ENCODE measurements around the gene MAP4K5. TPM values are rescaled to one million over a fixed set of nuclear protein-coding genes. Genes with fewer than 3 reads are reported as not detected.
A peak's percentile ranks its signal among the peaks of the same experiment; 100 is the strongest.

The MAP4K5 gene
- total and polyA plus RNA-seq, 2 of the 13 experiments (the other 11 are each of a cell fraction or from before 2014, with no cell fraction given) = 12.7 to 23.9 TPM

DNA sequence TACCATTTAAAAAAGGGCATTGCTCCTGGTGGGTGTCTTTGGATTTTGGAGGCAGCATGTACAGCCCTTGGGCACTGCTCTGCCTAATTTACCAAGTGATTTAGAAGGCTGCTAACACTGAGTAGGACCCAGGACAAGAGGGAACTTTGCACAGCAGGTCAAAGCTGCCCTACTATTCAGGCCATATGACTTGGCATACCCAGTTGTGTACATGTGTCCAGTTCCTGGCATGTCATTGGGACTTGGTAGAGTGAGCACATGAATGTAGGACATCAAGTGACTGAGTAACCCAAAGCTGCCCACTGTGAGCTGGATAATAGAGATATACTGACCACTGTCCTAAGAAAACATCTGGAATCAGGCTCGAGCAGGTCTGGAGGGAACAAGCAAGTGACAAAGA is 151.4 kb downstream of the MAP4K5 start:
- no TSS peak for BruUV-seq (replicated peaks)
- H3K36me3 ChIP-seq (replicated peaks in 1 of 2; ENCODE audit: control insufficient read depth in 1 of 2, insufficient read depth in 2 of 2, low read length in 2 of 2) = no peaks in the 10 kb centered on the region
- no peak overlapping the region for H2AFZ ChIP-seq (ENCODE audit: low read length)
- H3K79me2 ChIP-seq (ENCODE audit: insufficient read depth, low read length) = no peaks in the 10 kb centered on the region
- TF ChIP-seq, protein P1, sequence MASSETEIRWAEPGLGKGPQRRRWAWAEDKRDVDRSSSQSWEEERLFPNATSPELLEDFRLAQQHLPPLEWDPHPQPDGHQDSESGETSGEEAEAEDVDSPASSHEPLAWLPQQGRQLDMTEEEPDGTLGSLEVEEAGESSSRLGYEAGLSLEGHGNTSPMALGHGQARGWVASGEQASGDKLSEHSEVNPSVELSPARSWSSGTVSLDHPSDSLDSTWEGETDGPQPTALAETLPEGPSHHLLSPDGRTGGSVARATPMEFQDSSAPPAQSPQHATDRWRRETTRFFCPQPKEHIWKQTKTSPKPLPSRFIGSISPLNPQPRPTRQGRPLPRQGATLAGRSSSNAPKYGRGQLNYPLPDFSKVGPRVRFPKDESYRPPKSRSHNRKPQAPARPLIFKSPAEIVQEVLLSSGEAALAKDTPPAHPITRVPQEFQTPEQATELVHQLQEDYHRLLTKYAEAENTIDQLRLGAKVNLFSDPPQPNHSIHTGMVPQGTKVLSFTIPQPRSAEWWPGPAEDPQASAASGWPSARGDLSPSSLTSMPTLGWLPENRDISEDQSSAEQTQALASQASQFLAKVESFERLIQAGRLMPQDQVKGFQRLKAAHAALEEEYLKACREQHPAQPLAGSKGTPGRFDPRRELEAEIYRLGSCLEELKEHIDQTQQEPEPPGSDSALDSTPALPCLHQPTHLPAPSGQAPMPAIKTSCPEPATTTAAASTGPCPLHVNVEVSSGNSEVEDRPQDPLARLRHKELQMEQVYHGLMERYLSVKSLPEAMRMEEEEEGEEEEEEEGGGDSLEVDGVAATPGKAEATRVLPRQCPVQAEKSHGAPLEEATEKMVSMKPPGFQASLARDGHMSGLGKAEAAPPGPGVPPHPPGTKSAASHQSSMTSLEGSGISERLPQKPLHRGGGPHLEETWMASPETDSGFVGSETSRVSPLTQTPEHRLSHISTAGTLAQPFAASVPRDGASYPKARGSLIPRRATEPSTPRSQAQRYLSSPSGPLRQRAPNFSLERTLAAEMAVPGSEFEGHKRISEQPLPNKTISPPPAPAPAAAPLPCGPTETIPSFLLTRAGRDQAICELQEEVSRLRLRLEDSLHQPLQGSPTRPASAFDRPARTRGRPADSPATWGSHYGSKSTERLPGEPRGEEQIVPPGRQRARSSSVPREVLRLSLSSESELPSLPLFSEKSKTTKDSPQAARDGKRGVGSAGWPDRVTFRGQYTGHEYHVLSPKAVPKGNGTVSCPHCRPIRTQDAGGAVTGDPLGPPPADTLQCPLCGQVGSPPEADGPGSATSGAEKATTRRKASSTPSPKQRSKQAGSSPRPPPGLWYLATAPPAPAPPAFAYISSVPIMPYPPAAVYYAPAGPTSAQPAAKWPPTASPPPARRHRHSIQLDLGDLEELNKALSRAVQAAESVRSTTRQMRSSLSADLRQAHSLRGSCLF (CRISPR knock-in tag; IDR thresholded peaks at IDR 0.05; ENCODE audit: borderline replicate concordance) = no peak
- H3K4me1 ChIP-seq (ENCODE audit: insufficient read depth, low read length) = peaks cover 17% of the 10 kb centered on the region
- H3K4me3 ChIP-seq (replicated peaks in 1 of 3; ENCODE audit: insufficient read depth in 1 of 3, low read depth in 2 of 3, low read length in 3 of 3) = no peak overlapping the region
- no peak overlapping the region for H3K4me2 ChIP-seq (ENCODE audit: low read depth, low read length)
- H3K27me3 ChIP-seq (ENCODE audit: control insufficient read depth in 1 of 2, insufficient read depth in 2 of 2, low read length in 2 of 2) = no peaks in the 10 kb centered on the region
- no peak overlapping the region for H3K27ac ChIP-seq (ENCODE audit: extremely low read length, insufficient read depth, low read length)
- intact Hi-C loops (cut with micrococcal nuclease; ENCODE audit: unreplicated experiment) (no loop called here), in situ Hi-C loops (cut with HindIII; ENCODE audit: extremely low pct_ligation_motif_present, low pct_unique_long_range_greater_than_20kb) (no loop called here)
- no peak overlapping the region for H3K9ac ChIP-seq (ENCODE audit: insufficient read depth, low read depth, low read length)
- H4K20me1 ChIP-seq (ENCODE audit: insufficient read depth, low read length) = no peaks in the 10 kb centered on the region
- 91% methylated on average over 1 of the region's 1 CpG for WGBS (ENCODE audit: low lambda C conversion rate)
- H3K9me3 ChIP-seq (ENCODE audit: low read length) = no peaks in the 10 kb centered on the region
- DNase-seq (ENCODE audit: low spot score) (no peak), FAIRE-seq (no peak), ATAC-seq (peak; percentile 36; the same call in 2 of the 3 replicates)
- ChIA-PET CTCF (ENCODE audit: low intra/inter-chr PET ratio, low total read pairs) (no interaction called here), POLR2A (interaction anchor here (0.7 kb wide), 1 partner anchor 14 kb away, joined by 3 read pairs; no protein-coding TSS in a partner anchor)

DNA sequence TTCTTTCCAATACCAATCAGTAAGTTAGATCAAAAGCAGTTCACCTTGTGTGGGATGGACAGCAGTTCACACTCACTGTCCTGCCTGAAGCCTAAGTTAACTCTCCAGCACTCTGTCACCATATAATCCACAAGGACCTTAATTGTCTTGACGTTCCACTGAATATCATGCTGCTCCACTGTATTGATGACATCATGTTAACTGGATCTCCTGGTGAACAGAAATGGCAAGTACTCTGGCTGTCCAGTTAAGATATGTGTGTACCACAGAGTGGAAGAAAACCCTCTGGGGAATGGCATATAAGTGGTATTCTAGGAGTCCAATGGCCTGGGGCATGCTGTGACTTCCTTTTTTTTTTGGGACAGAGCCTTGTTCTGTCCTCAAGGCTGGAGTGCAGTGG is 151.9 kb downstream of the MAP4K5 start:
- FAIRE-seq = no peak
- no peak for ATAC-seq
- intact Hi-C loops (cut with micrococcal nuclease; ENCODE audit: unreplicated experiment) (no loop called here), in situ Hi-C loops (cut with HindIII; ENCODE audit: extremely low pct_ligation_motif_present, low pct_unique_long_range_greater_than_20kb) (no loop called here)
- no peak for DNase-seq (ENCODE audit: low spot score)
- no TSS peak for BruUV-seq (replicated peaks)
- POLR2A ChIA-PET = interaction anchor here (0.7 kb wide), 1 partner anchor 14 kb away, joined by 3 read pairs; no protein-coding TSS in a partner anchor
- H3K36me3 ChIP-seq (replicated peaks in 1 of 2; ENCODE audit: control insufficient read depth in 1 of 2, insufficient read depth in 2 of 2, low read length in 2 of 2) = no peaks in the 10 kb centered on the region
- H3K79me2 ChIP-seq (ENCODE audit: insufficient read depth, low read length) = no peaks in the 10 kb centered on the region
- H3K4me2 ChIP-seq (ENCODE audit: low read depth, low read length) = no peak overlapping the region
- H3K9me3 ChIP-seq (ENCODE audit: low read length) = no peaks in the 10 kb centered on the region
- H2AFZ ChIP-seq (ENCODE audit: low read length) = no peak overlapping the region
- H3K4me3 ChIP-seq (replicated peaks in 1 of 3; ENCODE audit: insufficient read depth in 1 of 3, low read depth in 2 of 3, low read length in 3 of 3) = no peak overlapping the region
- no peaks in the 10 kb centered on the region for H4K20me1 ChIP-seq (ENCODE audit: insufficient read depth, low read length)
- H3K9ac ChIP-seq (ENCODE audit: insufficient read depth, low read depth, low read length) = no peak overlapping the region
- H3K27ac ChIP-seq (ENCODE audit: extremely low read length, insufficient read depth, low read length) = no peak overlapping the region
- peak; percentile 83 for TF ChIP-seq ATF7 (IDR thresholded peaks at IDR 0.05)
- TF ChIP-seq ATF7 (CRISPR knock-in tag; IDR thresholded peaks at IDR 0.05) = no peak
- no peak for TF ChIP-seq FLYWCH1 (CRISPR knock-in tag; IDR thresholded peaks at IDR 0.05)
- TF ChIP-seq ZNF30 (CRISPR knock-in tag; IDR thresholded peaks at IDR 0.05) = no peak
- 100% methylated on average over 1 of the region's 1 CpG for WGBS (ENCODE audit: low lambda C conversion rate)
- no peaks in the 10 kb centered on the region for H3K27me3 ChIP-seq (ENCODE audit: control insufficient read depth in 1 of 2, insufficient read depth in 2 of 2, low read length in 2 of 2)
- H3K4me1 ChIP-seq (ENCODE audit: insufficient read depth, low read length) = peaks cover 17% of the 10 kb centered on the region
- CTCF ChIA-PET (ENCODE audit: low intra/inter-chr PET ratio, low total read pairs) = no interaction called here
